Nephron progenitor cell (in vitro differentiated cells): ENCODE measurements around the gene MXI1.
A peak's percentile ranks its signal among the peaks of the same experiment; 100 is the strongest.

ENCODE experiments used
- DNase-seq: peaks from one replicate; pipeline ENCODE4 v3.0.0; 2021
- H3K27ac Mint-ChIP-seq: 2 replicates; pipeline ENCODE4 v1.8.0; 2021; ENCODE audit warnings: mild to moderate bottlenecking, moderate library complexity, mixed read lengths
- H3K27me3 Mint-ChIP-seq: 2 replicates; pipeline ENCODE4 v1.8.0; 2021; ENCODE audit warnings: mild to moderate bottlenecking, low read depth, mixed read lengths; ENCODE audit not compliant: poor library complexity
- H3K36me3 Mint-ChIP-seq: 2 replicates; pipeline ENCODE4 v1.8.0; 2021; ENCODE audit warnings: low read depth, mixed read lengths
- H3K4me1 Mint-ChIP-seq: 2 replicates; pipeline ENCODE4 v1.8.0; 2021; ENCODE audit warnings: mixed read lengths
- H3K4me3 Mint-ChIP-seq: 2 replicates; pipeline ENCODE4 v1.8.0; 2021; ENCODE audit warnings: mild to moderate bottlenecking, moderate library complexity, mixed read lengths
- H3K9me3 Mint-ChIP-seq: 2 replicates; pipeline ENCODE4 v1.8.0; 2021; ENCODE audit warnings: mild to moderate bottlenecking, moderate library complexity, mixed read lengths
- CTCF ChIP-seq: fragments of 200-600 bp; sonication (generic); IDR thresholded peaks from 2 replicates; pipeline ENCODE4 v1.5.0; 2021; ENCODE audit warnings: antibody characterized with exemption

MXI1 gene

GRCh38 chr10:110279407-110279986 is 72.1 kb downstream of the MXI1 start:
- peak; percentile 50 for TF ChIP-seq CTCF
- DNase-seq: peak; percentile 20
- Mint-ChIP-seq H3K27ac (no peak overlapping the region), H3K36me3 (peaks cover 23% of the 10 kb centered on the region), H3K9me3 (no peaks in the 10 kb centered on the region), H3K4me1 (peaks cover 21% of the 10 kb centered on the region), H3K27me3 (peaks cover 3% of the 10 kb centered on the region), H3K4me3 (no peak overlapping the region)

- no peak overlapping the region for H3K27ac Mint-ChIP-seq
Observed at GRCh38 chr10:110284262-110284661, 76.9 kb downstream of the MXI1 start.

GRCh38 chr10:110285501-110285900 is 78.1 kb downstream of the MXI1 start:
- no peak for TF ChIP-seq CTCF
- peaks cover 29% of the 10 kb centered on the region for H3K36me3 Mint-ChIP-seq
- H3K4me3 Mint-ChIP-seq: no peak overlapping the region
- no peaks in the 10 kb centered on the region for H3K4me1 Mint-ChIP-seq
- H3K9me3 Mint-ChIP-seq: no peaks in the 10 kb centered on the region
- H3K27ac Mint-ChIP-seq: no peak overlapping the region
- no peak for DNase-seq
- H3K27me3 Mint-ChIP-seq: no peaks in the 10 kb centered on the region

More at GRCh38 chr10:110284262-110284661, 76.9 kb downstream of the MXI1 start:
- peaks cover 39% of the 10 kb centered on the region for H3K36me3 Mint-ChIP-seq
- H3K9me3 Mint-ChIP-seq: no peaks in the 10 kb centered on the region
- no peak for TF ChIP-seq CTCF
- no peak for DNase-seq
- H3K4me1 Mint-ChIP-seq: no peaks in the 10 kb centered on the region
- no peak overlapping the region for H3K4me3 Mint-ChIP-seq
- H3K27me3 Mint-ChIP-seq: no peaks in the 10 kb centered on the region

GRCh38 chr10:110286841-110287240 is 79.4 kb downstream of the MXI1 start:
- no peak for TF ChIP-seq CTCF
- H3K9me3 Mint-ChIP-seq: no peaks in the 10 kb centered on the region
- peak overlapping the region; percentile 41 for H3K27ac Mint-ChIP-seq
- peaks cover 20% of the 10 kb centered on the region for H3K36me3 Mint-ChIP-seq
- no peaks in the 10 kb centered on the region for H3K4me1 Mint-ChIP-seq
- no peaks in the 10 kb centered on the region for H3K27me3 Mint-ChIP-seq
- DNase-seq: no peak
- no peak overlapping the region for H3K4me3 Mint-ChIP-seq

- Mint-ChIP-seq H3K27me3 (no peaks in the 10 kb centered on the region), H3K4me3 (no peak overlapping the region), H3K36me3 (peaks cover 67% of the 10 kb centered on the region), H3K27ac (no peak overlapping the region), H3K9me3 (no peaks in the 10 kb centered on the region), H3K4me1 (peaks cover 11% of the 10 kb centered on the region)
- no peak for DNase-seq
- no peak for TF ChIP-seq CTCF
Observed at GRCh38 chr10:110296966-110297365, 89.6 kb downstream of the MXI1 start.

GRCh38 chr10:110300486-110300986 is 93.1 kb downstream of the MXI1 start:
- Mint-ChIP-seq H3K27ac (no peak overlapping the region), H3K36me3 (peaks cover 67% of the 10 kb centered on the region), H3K27me3 (no peaks in the 10 kb centered on the region), H3K9me3 (no peaks in the 10 kb centered on the region), H3K4me3 (no peak overlapping the region), H3K4me1 (peaks cover 42% of the 10 kb centered on the region)
- no peak for TF ChIP-seq CTCF
- no peak for DNase-seq
